HepG2 (cell line): ENCODE measurements around the gene CRIP1. TPM values are rescaled to one million over a fixed set of nuclear protein-coding genes. Genes with fewer than 3 reads are reported as not detected.

Experiments used
- BORCS8-MEF2B ChIP-seq: sonication (generic); formaldehyde crosslinking; IDR thresholded peaks from 2 replicates; pipeline ENCODE4 v1.8.0; 2022; ENCODE audit warnings: mild to moderate bottlenecking, missing genetic modification reagents
- CENPX ChIP-seq: sonication (generic); formaldehyde crosslinking; IDR thresholded peaks from 2 replicates; pipeline ENCODE4 v1.9.0; 2021; ENCODE audit warnings: mild to moderate bottlenecking, missing genetic modification reagents, moderate library complexity
- ELF1 ChIP-seq: sonication (generic); formaldehyde crosslinking; IDR thresholded peaks from 2 replicates; pipeline ENCODE4 v1.4.0; 2020; ENCODE audit warnings: missing genetic modification reagents
- ETV6 ChIP-seq: sonication (generic); formaldehyde crosslinking; conservative IDR thresholded peaks from 2 replicates; pipeline ENCODE4 v1.4.0; 2020; ENCODE audit warnings: missing genetic modification reagents
- FOXP4 ChIP-seq: sonication (generic); formaldehyde crosslinking; IDR thresholded peaks from 2 replicates; pipeline ENCODE4 v1.4.0; 2020; ENCODE audit warnings: missing genetic modification reagents
- IKZF4 ChIP-seq: sonication (generic); formaldehyde crosslinking; IDR thresholded peaks from 2 replicates; pipeline ENCODE4 v1.5.1; 2020; ENCODE audit warnings: borderline replicate concordance, mild to moderate bottlenecking, low read depth, missing genetic modification reagents; ENCODE audit errors: not compliant biosample characterization
- IRF9 ChIP-seq: sonication (generic); formaldehyde crosslinking; IDR thresholded peaks from 2 replicates; pipeline ENCODE4 v1.8.0; 2022; ENCODE audit warnings: missing genetic modification reagents, mild to moderate bottlenecking, borderline replicate concordance
- KMT2B ChIP-seq: IDR thresholded peaks from 2 replicates; pipeline ENCODE4 v1.6.1; 2016; ENCODE audit warnings: missing genetic modification reagents, missing compliant biosample characterization
- MAZ ChIP-seq, 2 experiments: sonication (generic) in 1 of 2; formaldehyde crosslinking in 1 of 2; IDR thresholded peaks; 2 replicates each; pipeline versions ENCODE4 v1.5.0 to v1.6.1; 2012 to 2020; ENCODE audit warnings: low read depth in 2 of 2, mild to moderate bottlenecking in 2 of 2, borderline replicate concordance in 1 of 2, improper control_type of control experiment in 1 of 2, low read length in 1 of 2, missing genetic modification reagents in 1 of 2, moderate library complexity in 1 of 2
- NCOA5 ChIP-seq: sonication (generic); formaldehyde crosslinking; IDR thresholded peaks from 2 replicates; pipeline ENCODE4 v1.4.0; 2020; ENCODE audit warnings: missing genetic modification reagents
- SP5 ChIP-seq: IDR thresholded peaks from 2 replicates; pipeline ENCODE4 v1.6.1; 2016; ENCODE audit warnings: low read depth, borderline replicate concordance
- SRSF1 ChIP-seq: fragments of 200-400 bp; formaldehyde crosslinking; optimal IDR thresholded peaks from 2 replicates; pipeline ENCODE3; 2017; ENCODE audit warnings: mild to moderate bottlenecking, low read depth, low read length, moderate library complexity
- YEATS2 ChIP-seq: sonication (generic); formaldehyde crosslinking; IDR thresholded peaks from 2 replicates; pipeline ENCODE4 v1.4.0; 2020; ENCODE audit warnings: missing genetic modification reagents, borderline replicate concordance
- YEATS4 ChIP-seq: sonication (generic); formaldehyde crosslinking; IDR thresholded peaks from 2 replicates; pipeline ENCODE4 v1.4.0; 2020; ENCODE audit warnings: missing genetic modification reagents, borderline replicate concordance
- ZNF335 ChIP-seq: sonication (generic); formaldehyde crosslinking; IDR thresholded peaks from 2 replicates; pipeline ENCODE4 v1.4.0; 2020; ENCODE audit warnings: missing genetic modification reagents
- ZNF367 ChIP-seq: sonication (generic); formaldehyde crosslinking; IDR thresholded peaks from 2 replicates; pipeline ENCODE4 v1.4.0; 2020; ENCODE audit warnings: missing genetic modification reagents, borderline replicate concordance
- ZNF672 ChIP-seq: sonication (generic); formaldehyde crosslinking; IDR thresholded peaks from 2 replicates; pipeline ENCODE4 v1.8.1; 2022; ENCODE audit warnings: missing genetic modification reagents
- ZNF800 ChIP-seq: sonication (generic); formaldehyde crosslinking; IDR thresholded peaks from 2 replicates; pipeline ENCODE4 v1.4.0; 2020; ENCODE audit warnings: missing genetic modification reagents
- polyA plus RNA-seq, 8 experiments: library from polyadenylated mRNA; depleted of rRNA in 3 of 8; stranded (reverse) in 7 of 8; unstranded in 1 of 8; fragments of >200 nt; fragmentation: Illumina TruSeq in 4 of 8; extraction: Trizol in 4 of 8; gene quantifications; 2 replicates each; pipeline versions ENCODE4 v1.2.1 to v1.2.3, GENCODE V29; 2011 to 2016; ENCODE audit warnings: low read depth in 4 of 8, missing spikeins in 1 of 8, mixed read lengths in 1 of 8; ENCODE audit not compliant: insufficient read depth in 1 of 8
- total RNA-seq, 5 experiments: library from RNA; depleted of rRNA; stranded (reverse); fragments of >200 nt; fragmentation: Illumina TruSeq; extraction: Trizol; gene quantifications; 2 replicates each; pipeline ENCODE4 v1.2.3, GENCODE V29; 2016; ENCODE audit warnings: low read depth in 1 of 5
- TF ChIP-seq, protein P1 (sequence below): sonication (generic); formaldehyde crosslinking; conservative IDR thresholded peaks from 2 replicates; pipeline ENCODE4 v1.8.0; 2022; ENCODE audit warnings: mild to moderate bottlenecking, moderate library complexity, missing genetic modification reagents
- TF ChIP-seq, protein P2 (sequence below), 2 experiments: fragments of 450-650 bp in 1 of 2; sonication (generic) in 1 of 2; formaldehyde crosslinking; IDR thresholded peaks; 2 replicates each; pipeline versions ENCODE4 v1.5.0 to v1.8.0; 2020 to 2022; ENCODE audit warnings: mild to moderate bottlenecking in 1 of 2, missing genetic modification reagents in 1 of 2

Gene CRIP1
- total and polyA plus RNA-seq, 2 of the 13 experiments (the other 11 are each of a cell fraction or from before 2014, with no cell fraction given): 53.9 to 59.5 TPM

DNA sequence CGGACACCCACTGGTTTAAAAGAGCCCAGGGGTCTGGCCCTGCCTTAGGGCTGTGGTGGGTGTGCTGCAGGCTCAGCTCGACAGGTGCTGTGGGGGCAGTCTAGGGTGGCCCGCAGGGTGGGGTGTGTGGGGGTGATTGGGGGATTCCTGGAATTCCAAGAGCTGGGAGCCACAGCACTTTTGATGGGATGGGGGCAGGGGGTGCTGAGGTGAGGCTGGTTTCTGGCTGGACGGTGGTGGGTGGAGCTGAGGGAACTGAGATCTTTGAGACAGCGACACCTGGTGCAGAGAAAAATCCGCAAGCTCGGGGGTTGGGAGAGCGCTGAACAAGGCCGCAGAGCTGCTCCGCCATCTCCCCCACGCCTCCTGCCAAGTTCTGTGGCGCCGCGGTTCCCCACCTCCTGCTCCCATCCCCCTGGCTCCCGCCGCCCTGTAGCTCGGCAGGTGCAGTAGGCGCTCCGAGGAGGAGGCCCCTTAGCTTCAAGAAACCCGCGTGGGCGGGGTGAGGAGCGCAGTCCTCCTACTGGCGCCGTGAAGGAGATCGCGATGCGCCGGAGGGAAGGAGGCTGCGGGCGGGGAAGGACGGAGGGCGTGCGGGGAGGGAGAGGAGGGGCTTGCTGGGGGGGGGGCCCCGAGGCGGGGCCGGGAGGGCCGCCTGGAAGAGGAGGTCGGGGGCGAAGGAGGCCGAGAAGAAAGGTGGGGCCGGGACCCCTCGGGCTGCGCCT, 3.0 kb downstream of the CRIP1 start (continued):
- TF ChIP-seq, protein P1, sequence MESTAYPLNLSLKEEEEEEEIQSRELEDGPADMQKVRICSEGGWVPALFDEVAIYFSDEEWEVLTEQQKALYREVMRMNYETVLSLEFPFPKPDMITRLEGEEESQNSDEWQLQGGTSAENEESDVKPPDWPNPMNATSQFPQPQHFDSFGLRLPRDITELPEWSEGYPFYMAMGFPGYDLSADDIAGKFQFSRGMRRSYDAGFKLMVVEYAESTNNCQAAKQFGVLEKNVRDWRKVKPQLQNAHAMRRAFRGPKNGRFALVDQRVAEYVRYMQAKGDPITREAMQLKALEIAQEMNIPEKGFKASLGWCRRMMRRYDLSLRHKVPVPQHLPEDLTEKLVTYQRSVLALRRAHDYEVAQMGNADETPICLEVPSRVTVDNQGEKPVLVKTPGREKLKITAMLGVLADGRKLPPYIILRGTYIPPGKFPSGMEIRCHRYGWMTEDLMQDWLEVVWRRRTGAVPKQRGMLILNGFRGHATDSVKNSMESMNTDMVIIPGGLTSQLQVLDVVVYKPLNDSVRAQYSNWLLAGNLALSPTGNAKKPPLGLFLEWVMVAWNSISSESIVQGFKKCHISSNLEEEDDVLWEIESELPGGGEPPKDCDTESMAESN: no peak
- TF ChIP-seq IRF9 (CRISPR knock-in tag) (no peak), SRSF1 (no peak), ZNF800 (CRISPR knock-in tag) (no peak), ELF1 (CRISPR knock-in tag) (no peak), YEATS2 (CRISPR knock-in tag) (no peak), ETV6 (CRISPR knock-in tag) (peak; percentile 49; the same call in 1 of the 2 replicates), IKZF4 (CRISPR knock-in tag) (no peak), ZNF367 (CRISPR knock-in tag) (no peak), ZNF335 (CRISPR knock-in tag) (no peak), MAZ (IDR thresholded peaks at IDR 0.05; ENCODE audit: borderline replicate concordance, low read depth, low read length) (no peak; the same call in 1 of the 2 replicates), MAZ (CRISPR knock-in tag; IDR thresholded peaks at IDR 0.05; ENCODE audit: low read depth) (no peak; the same call in 1 of the 2 replicates), ZNF672 (no peak), SP5 (peak; percentile 34; the same call in 1 of the 2 replicates), NCOA5 (CRISPR knock-in tag) (no peak), CENPX (CRISPR knock-in tag) (no peak), FOXP4 (0 out of 2 replicates have a peak, but pooled peaks have one; percentile 15), YEATS4 (CRISPR knock-in tag) (no peak), BORCS8-MEF2B (CRISPR knock-in tag) (no peak), KMT2B (no peak)
- TF ChIP-seq, protein P2, sequence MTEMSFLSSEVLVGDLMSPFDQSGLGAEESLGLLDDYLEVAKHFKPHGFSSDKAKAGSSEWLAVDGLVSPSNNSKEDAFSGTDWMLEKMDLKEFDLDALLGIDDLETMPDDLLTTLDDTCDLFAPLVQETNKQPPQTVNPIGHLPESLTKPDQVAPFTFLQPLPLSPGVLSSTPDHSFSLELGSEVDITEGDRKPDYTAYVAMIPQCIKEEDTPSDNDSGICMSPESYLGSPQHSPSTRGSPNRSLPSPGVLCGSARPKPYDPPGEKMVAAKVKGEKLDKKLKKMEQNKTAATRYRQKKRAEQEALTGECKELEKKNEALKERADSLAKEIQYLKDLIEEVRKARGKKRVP (CRISPR knock-in tag; IDR thresholded peaks at IDR 0.05): no peak
